ENCODE measurements around the gene PGAP6.

GRCh38 chr16:381012-381788, 578 bp downstream of the PGAP6 start:
- no peak for TF ChIP-seq USF2 (IDR thresholded peaks at IDR 0.05; ENCODE audit: low read length)
- no peak for TF ChIP-seq EZH2 (IDR thresholded peaks at IDR 0.05; ENCODE audit: low read depth, low read length, severe bottlenecking)
- no peak for TF ChIP-seq MAX (IDR thresholded peaks at IDR 0.05)
- no peak for TF ChIP-seq POLR2AphosphoS5 (IDR thresholded peaks at IDR 0.05; ENCODE audit: low read depth, low read length)
- TF ChIP-seq POLR2A (IDR thresholded peaks at IDR 0.05; ENCODE audit: control extremely low read depth in 1 of 2, low read depth in 2 of 2, low read length in 2 of 2), result no peak
- no peak for TF ChIP-seq CREB1 (IDR thresholded peaks at IDR 0.05)
- TF ChIP-seq SIN3A (conservative IDR thresholded peaks at IDR 0.05 in 1 of 2, IDR thresholded peaks at IDR 0.05 in 1 of 2; ENCODE audit: low read depth in 1 of 2, low read length in 2 of 2), result peak in 1 of 2 experiments; percentile 72; a peak in 1 of 4 replicates
- TF ChIP-seq NANOG (IDR thresholded peaks at IDR 0.05; ENCODE audit: insufficient read depth, low read depth, low read length, poor library complexity, severe bottlenecking), result no peak
- no peak for TF ChIP-seq CTCF (IDR thresholded peaks at IDR 0.05; ENCODE audit: control extremely low read depth in 1 of 3, insufficient read depth in 1 of 3, low read depth in 1 of 3, low read length in 3 of 3)
- no peak for TF ChIP-seq RXRA (IDR thresholded peaks at IDR 0.05; ENCODE audit: insufficient read depth, low read depth, low read length)

All from H1 (cell line).